ENCODE measurements around the gene FIZ1. TPM values are rescaled to one million over a fixed set of nuclear protein-coding genes. Genes with fewer than 3 reads are reported as not detected.

Gene FIZ1
- total RNA-seq, 1 donor from 2014 or later: 14.3 TPM

DNA sequence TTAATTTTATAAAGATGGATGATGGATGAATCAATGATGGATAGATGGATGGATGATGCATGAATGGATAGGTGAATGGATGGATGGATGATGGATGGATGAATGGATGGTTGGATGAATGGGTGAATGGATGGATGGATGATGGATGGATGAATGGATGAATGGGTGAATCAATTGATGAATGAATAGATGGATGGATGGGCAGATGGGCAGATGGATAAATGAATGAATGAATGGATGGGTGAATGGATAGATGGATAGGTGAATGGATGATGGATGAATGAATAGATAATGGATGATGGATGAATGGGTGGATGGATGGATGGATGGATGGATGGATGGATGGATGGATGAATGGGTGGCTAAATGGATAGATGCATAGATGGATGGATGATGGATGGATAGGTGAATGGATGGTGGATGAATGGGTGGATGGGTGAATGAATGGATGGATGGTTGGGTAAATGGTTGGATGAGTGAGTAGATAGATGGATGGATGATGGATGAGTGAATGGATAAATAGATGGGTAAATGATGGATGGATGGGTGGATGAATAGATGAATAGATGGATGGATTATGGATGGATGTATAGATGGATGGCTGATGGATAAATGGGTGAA, 31.5 kb downstream of the FIZ1 start:
- ATAC-seq: no peak
- Histone ChIP-seq H3K4me1 (no peaks in the 10 kb centered on the region), H3K9me3 (no peaks in the 10 kb centered on the region), H3K36me3 (no peaks in the 10 kb centered on the region), H3K27me3 (ENCODE audit: low read depth) (peaks cover 10% of the 10 kb centered on the region), H3K27ac (no peak overlapping the region), H3K4me3 (no peak overlapping the region)
- TF ChIP-seq, protein P1, sequence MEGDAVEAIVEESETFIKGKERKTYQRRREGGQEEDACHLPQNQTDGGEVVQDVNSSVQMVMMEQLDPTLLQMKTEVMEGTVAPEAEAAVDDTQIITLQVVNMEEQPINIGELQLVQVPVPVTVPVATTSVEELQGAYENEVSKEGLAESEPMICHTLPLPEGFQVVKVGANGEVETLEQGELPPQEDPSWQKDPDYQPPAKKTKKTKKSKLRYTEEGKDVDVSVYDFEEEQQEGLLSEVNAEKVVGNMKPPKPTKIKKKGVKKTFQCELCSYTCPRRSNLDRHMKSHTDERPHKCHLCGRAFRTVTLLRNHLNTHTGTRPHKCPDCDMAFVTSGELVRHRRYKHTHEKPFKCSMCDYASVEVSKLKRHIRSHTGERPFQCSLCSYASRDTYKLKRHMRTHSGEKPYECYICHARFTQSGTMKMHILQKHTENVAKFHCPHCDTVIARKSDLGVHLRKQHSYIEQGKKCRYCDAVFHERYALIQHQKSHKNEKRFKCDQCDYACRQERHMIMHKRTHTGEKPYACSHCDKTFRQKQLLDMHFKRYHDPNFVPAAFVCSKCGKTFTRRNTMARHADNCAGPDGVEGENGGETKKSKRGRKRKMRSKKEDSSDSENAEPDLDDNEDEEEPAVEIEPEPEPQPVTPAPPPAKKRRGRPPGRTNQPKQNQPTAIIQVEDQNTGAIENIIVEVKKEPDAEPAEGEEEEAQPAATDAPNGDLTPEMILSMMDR (IDR thresholded peaks at IDR 0.05): no peak
- intact Hi-C loops (cut with DNase I): no loop called here
- DNase-seq: no peak

DNA sequence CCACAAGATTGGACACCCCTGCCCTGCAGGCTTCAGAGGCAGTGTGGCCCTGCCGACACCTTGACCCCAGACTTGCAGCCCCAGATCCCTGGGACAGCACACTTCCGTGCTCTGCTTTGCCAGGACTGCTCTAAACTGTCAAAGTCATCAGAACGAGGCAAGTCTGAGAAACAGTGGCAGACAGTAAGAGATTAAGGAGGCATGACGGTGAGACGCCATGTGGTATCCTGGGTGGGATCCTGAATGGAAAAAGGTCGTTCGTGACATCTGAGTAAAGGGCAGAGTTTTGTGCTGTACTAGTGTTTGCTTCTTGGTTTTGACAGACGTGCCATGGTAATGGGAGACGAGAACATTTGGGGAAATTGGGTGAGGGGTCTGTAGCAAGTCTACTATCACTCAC, 32.5 kb downstream of the FIZ1 start:
- Histone ChIP-seq H3K4me3 (no peak overlapping the region), H3K27ac (no peak overlapping the region), H3K4me1 (no peaks in the 10 kb centered on the region), H3K27me3 (ENCODE audit: low read depth) (peaks cover 10% of the 10 kb centered on the region), H3K9me3 (no peaks in the 10 kb centered on the region), H3K36me3 (no peaks in the 10 kb centered on the region)
- ATAC-seq: no peak
- intact Hi-C loops (cut with DNase I): no loop called here
- TF ChIP-seq, protein P1 (IDR thresholded peaks at IDR 0.05): no peak
- no peak for DNase-seq

DNA sequence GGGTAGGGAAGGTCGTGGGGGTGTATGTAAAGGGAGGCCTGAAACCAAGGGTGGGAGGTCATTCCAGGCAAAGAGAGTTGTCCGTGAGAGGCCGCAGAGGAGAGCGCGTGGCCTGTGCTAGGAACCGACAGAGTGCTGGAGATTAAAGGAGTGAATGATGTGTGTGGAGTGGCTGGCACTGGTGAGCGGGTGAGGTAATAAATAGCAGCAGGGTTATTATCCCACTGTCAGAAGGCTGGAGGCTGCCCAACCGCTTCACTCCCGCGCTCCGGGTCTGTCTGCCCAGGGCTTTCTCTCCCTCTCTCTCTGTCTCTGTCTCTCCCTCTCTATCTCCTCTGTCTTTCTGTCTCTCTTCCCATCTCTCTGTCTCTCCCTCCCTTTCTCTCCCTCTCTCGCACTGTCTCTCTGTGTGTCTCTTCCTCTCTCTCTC, 36.0 kb downstream of the FIZ1 start:
- no peak overlapping the region for H3K27ac ChIP-seq

DNA sequence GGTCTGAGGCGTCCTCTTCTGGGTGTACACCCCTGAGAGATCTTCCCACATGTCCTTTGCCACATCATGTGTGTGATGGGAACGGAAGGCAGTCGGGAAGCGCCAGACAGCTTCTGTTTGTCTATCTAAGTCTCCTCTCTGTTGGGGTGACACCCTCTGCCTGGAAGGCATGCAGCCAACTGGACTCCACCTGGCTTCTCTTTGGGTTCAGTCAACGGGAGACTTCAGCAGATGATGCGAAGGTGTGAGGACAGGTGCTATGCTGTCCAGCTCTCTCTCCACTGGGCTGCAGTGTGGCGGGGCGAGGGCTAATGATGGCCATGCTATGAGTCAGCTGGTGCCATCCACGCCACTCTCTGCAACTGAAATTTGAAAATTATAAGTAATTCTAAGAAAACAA, 39.6 kb downstream of the FIZ1 start:
- intact Hi-C loops (cut with DNase I): no loop called here
- Histone ChIP-seq H3K4me1 (no peaks in the 10 kb centered on the region), H3K27me3 (ENCODE audit: low read depth) (peaks cover 5% of the 10 kb centered on the region), H3K9me3 (no peaks in the 10 kb centered on the region), H3K27ac (no peak overlapping the region), H3K4me3 (no peak overlapping the region), H3K36me3 (no peaks in the 10 kb centered on the region)
- no peak for ATAC-seq
- DNase-seq: no peak
- TF ChIP-seq, protein P1 (IDR thresholded peaks at IDR 0.05): no peak

More for the DNA sequence above, 36.0 kb downstream of the FIZ1 start:
- intact Hi-C loops (cut with DNase I): no loop called here
- DNase-seq (no peak), ATAC-seq (peak; percentile 62 to 91)
- Histone ChIP-seq H3K36me3 (no peaks in the 10 kb centered on the region), H3K4me1 (no peaks in the 10 kb centered on the region), H3K4me3 (no peak overlapping the region), H3K9me3 (no peaks in the 10 kb centered on the region), H3K27me3 (ENCODE audit: low read depth) (peaks cover 10% of the 10 kb centered on the region)
- TF ChIP-seq, protein P1 (IDR thresholded peaks at IDR 0.05): no peak

DNA sequence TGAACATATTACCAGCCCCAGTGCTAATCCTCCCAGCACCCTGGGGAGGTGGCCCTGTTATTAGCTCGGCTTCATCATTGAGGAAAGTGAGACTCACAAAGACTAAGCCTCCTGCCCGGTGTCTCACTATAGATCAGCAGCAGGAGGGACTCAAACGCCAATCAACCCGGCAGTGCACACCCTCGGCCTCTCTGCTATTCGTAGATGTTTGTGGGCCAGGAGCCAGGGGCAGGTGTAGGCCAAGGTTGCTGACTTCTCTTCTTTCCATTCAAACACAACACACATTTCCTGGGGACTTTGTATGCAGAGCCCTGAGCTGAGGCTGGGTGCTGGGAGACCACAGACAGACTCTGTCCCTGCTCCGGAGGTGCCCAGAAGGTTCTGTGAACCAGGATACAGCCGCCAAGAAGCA, 44.6 kb downstream of the FIZ1 start:
- Histone ChIP-seq H3K9me3 (no peaks in the 10 kb centered on the region), H3K27ac (no peak overlapping the region), H3K36me3 (no peaks in the 10 kb centered on the region), H3K4me3 (no peak overlapping the region), H3K27me3 (ENCODE audit: low read depth) (peaks cover 5% of the 10 kb centered on the region), H3K4me1 (peaks cover 5% of the 10 kb centered on the region)
- intact Hi-C loops (cut with DNase I): no loop called here
- no peak for ATAC-seq
- no peak for DNase-seq
- TF ChIP-seq, protein P1 (IDR thresholded peaks at IDR 0.05): no peak

All from lower lobe of right lung (tissue), 2 donors.